SU-DHL-6 (cell line): ENCODE measurements around the gene PLXDC2.

Experiments used
- H2AFZ ChIP-seq: fragments of 200-600 bp; sonication (generic); 2 replicates; pipeline ENCODE4 v1.6.1; 2014; ENCODE audit warnings: low read depth, mild to moderate bottlenecking, moderate library complexity, mixed read lengths, antibody characterized with exemption, low read length; ENCODE audit not compliant: severe bottlenecking
- H3F3A ChIP-seq: fragments of 200-600 bp; shearing (Covaris generic); 2 replicates; pipeline ENCODE4 v1.6.0; 2016; ENCODE audit warnings: antibody characterized with exemption, mild to moderate bottlenecking; ENCODE audit not compliant: insufficient read depth
- H3K27ac ChIP-seq: fragments of 200-600 bp; sonication (generic); 2 replicates; pipeline ENCODE4 v1.5.1; 2016; ENCODE audit warnings: low read depth, mild to moderate bottlenecking, low read length, moderate library complexity, mixed read lengths
- H3K27me3 ChIP-seq: fragments of 200-600 bp; sonication (generic), shearing (Covaris generic); 2 replicates; pipeline ENCODE4 v1.6.0; 2014; ENCODE audit warnings: mild to moderate bottlenecking, low read length
- H3K36me3 ChIP-seq: fragments of 200-600 bp; sonication (generic); 2 replicates; pipeline ENCODE4 v1.6.1; 2014; ENCODE audit warnings: mild to moderate bottlenecking, low read length, mixed read lengths
- H3K4me2 ChIP-seq: fragments of 300-600, 200-600 bp; shearing (Covaris generic), sonication (generic); 2 replicates; pipeline ENCODE4 v1.6.0; 2014; ENCODE audit warnings: low read length, low read depth, mild to moderate bottlenecking; ENCODE audit not compliant: poor library complexity, severe bottlenecking
- H3K4me3 ChIP-seq: fragments of 200-600 bp; sonication (generic); 2 replicates; pipeline ENCODE4 v1.5.1; 2014; ENCODE audit warnings: antibody characterized with exemption, low read length, mild to moderate bottlenecking, mixed read lengths; ENCODE audit not compliant: insufficient read depth, poor library complexity, severe bottlenecking
- H3K79me2 ChIP-seq: fragments of 200-600 bp; sonication (generic); 2 replicates; pipeline ENCODE4 v1.6.1; 2014; ENCODE audit warnings: mild to moderate bottlenecking, low read length, moderate library complexity; ENCODE audit not compliant: insufficient read depth
- H3K9ac ChIP-seq: fragments of 200-600 bp; sonication (generic); 2 replicates; pipeline ENCODE4 v1.7.0; 2014; ENCODE audit warnings: mild to moderate bottlenecking, low read length
- H3K9me2 ChIP-seq: fragments of 200-600 bp; sonication (generic); replicated peaks from 2 replicates; pipeline ENCODE4 v1.6.1; 2014; ENCODE audit warnings: low read length; ENCODE audit not compliant: insufficient read depth
- H3K9me3 ChIP-seq: fragments of 200-600 bp; sonication (generic); 2 replicates; pipeline ENCODE4 v1.6.1; 2014; ENCODE audit warnings: low read length, mixed read lengths; ENCODE audit not compliant: insufficient read depth
- H4K20me1 ChIP-seq: fragments of 200-600 bp; sonication (generic); 2 replicates; pipeline ENCODE4 v1.6.1; 2014; ENCODE audit warnings: low read depth, mild to moderate bottlenecking, antibody characterized with exemption, low read length, moderate library complexity, mixed read lengths
- EZH2phosphoT487 ChIP-seq: fragments of 200-600 bp; sonication (generic), shearing (Covaris generic); conservative IDR thresholded peaks from 2 replicates; pipeline ENCODE4 v1.6.1; 2018; ENCODE audit warnings: mild to moderate bottlenecking, antibody characterized with exemption, low read length, moderate library complexity, mixed read lengths
- TF ChIP-seq, protein P1 (sequence below): fragments of 200-600 bp; sonication (generic); IDR thresholded peaks from one replicate; pipeline ENCODE4 v1.5.1; 2017; ENCODE audit warnings: antibody characterized with exemption, mild to moderate bottlenecking, low read length, moderate library complexity; ENCODE audit not compliant: insufficient read depth, poor library complexity, severe bottlenecking

PLXDC2 gene

DNA sequence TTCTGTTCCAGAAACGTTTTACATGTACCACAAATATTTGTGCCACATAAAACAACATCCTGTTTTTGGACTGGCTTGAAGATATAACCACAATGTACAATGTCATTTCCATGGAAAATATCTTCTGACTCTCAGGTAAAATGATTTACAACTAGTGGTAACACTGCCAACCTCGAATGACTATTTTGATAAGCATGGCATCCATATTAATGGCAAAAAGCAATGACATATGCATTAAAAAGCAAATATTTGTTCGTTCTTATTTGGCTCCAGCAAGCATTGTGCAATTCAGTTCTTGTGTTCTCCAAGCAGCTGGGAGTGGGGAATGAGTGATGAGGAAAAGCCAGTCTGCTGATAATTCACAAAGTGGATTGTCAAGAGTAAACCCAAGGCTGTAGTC, 289.0 kb downstream of the PLXDC2 start:
- no peaks in the 10 kb centered on the region for H3K9me3 ChIP-seq
- no peak overlapping the region for H3K9ac ChIP-seq
- H2AFZ ChIP-seq = no peak overlapping the region
- no peaks in the 10 kb centered on the region for H3K79me2 ChIP-seq
- H3K9me2 ChIP-seq = no peaks in the 10 kb centered on the region
- no peak overlapping the region for H3K4me2 ChIP-seq
- TF ChIP-seq, protein P1, sequence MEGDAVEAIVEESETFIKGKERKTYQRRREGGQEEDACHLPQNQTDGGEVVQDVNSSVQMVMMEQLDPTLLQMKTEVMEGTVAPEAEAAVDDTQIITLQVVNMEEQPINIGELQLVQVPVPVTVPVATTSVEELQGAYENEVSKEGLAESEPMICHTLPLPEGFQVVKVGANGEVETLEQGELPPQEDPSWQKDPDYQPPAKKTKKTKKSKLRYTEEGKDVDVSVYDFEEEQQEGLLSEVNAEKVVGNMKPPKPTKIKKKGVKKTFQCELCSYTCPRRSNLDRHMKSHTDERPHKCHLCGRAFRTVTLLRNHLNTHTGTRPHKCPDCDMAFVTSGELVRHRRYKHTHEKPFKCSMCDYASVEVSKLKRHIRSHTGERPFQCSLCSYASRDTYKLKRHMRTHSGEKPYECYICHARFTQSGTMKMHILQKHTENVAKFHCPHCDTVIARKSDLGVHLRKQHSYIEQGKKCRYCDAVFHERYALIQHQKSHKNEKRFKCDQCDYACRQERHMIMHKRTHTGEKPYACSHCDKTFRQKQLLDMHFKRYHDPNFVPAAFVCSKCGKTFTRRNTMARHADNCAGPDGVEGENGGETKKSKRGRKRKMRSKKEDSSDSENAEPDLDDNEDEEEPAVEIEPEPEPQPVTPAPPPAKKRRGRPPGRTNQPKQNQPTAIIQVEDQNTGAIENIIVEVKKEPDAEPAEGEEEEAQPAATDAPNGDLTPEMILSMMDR = no peak
- no peak for TF ChIP-seq EZH2phosphoT487
- no peaks in the 10 kb centered on the region for H3K36me3 ChIP-seq
- H3K27ac ChIP-seq = no peak overlapping the region
- no peaks in the 10 kb centered on the region for H4K20me1 ChIP-seq
- H3F3A ChIP-seq = no peaks in the 10 kb centered on the region
- no peak overlapping the region for H3K4me3 ChIP-seq
- H3K27me3 ChIP-seq = no peaks in the 10 kb centered on the region

DNA sequence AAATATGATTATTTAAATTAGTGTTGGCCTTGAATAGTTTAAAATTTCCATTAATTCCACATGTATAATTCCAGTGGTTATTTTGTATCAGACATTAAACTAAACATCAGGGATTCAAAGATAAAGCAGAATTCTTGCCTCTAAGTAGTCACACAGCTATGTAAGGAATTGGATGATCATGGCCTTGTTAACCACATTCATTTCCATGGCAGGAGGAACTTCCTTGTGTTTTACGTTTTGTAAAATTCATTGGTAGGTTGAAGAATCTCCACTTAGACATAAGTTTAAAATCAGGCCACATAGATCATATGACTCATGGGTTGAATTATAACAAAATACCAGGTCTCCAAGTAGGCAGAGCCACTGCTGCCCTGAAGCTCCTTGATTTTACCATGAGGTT, 289.7 kb downstream of the PLXDC2 start:
- Histone ChIP-seq H3K27ac (no peak overlapping the region), H3K27me3 (no peaks in the 10 kb centered on the region), H3F3A (no peaks in the 10 kb centered on the region), H3K9me3 (no peaks in the 10 kb centered on the region), H3K36me3 (no peaks in the 10 kb centered on the region), H4K20me1 (no peaks in the 10 kb centered on the region), H3K4me3 (no peak overlapping the region), H3K9me2 (no peaks in the 10 kb centered on the region), H3K9ac (no peak overlapping the region), H2AFZ (no peak overlapping the region), H3K79me2 (no peaks in the 10 kb centered on the region), H3K4me2 (no peak overlapping the region)
- TF ChIP-seq, protein P1 = no peak
- no peak for TF ChIP-seq EZH2phosphoT487

DNA sequence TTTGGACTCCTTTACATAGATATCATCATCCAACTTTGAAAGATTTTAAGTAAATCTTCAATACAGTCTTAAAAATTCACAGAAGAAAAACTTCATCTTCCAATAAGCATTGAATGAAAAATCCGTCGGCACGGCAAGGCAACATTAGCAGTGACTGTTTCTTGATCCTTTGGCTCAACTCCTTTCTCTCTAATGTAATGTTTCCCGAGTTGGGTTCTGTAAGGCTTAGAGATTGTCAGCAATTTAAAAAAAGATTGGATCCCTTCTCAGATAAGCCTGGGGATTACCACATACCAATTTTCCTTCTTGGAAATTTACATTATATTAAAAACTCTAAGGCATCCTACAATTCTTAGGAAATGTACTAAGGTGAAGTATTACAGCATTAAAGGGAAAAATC, 291.8 kb downstream of the PLXDC2 start:
- H3K4me2 ChIP-seq = no peak overlapping the region
- H3K9me3 ChIP-seq = no peaks in the 10 kb centered on the region
- no peaks in the 10 kb centered on the region for H3K27me3 ChIP-seq
- no peak overlapping the region for H3K4me3 ChIP-seq
- H3K9ac ChIP-seq = no peak overlapping the region
- H4K20me1 ChIP-seq = no peaks in the 10 kb centered on the region
- no peak overlapping the region for H2AFZ ChIP-seq
- no peaks in the 10 kb centered on the region for H3K9me2 ChIP-seq
- no peaks in the 10 kb centered on the region for H3K36me3 ChIP-seq
- no peaks in the 10 kb centered on the region for H3K79me2 ChIP-seq
- no peak overlapping the region for H3K27ac ChIP-seq
- TF ChIP-seq, protein P1 = no peak
- TF ChIP-seq EZH2phosphoT487 = no peak
- no peaks in the 10 kb centered on the region for H3F3A ChIP-seq

DNA sequence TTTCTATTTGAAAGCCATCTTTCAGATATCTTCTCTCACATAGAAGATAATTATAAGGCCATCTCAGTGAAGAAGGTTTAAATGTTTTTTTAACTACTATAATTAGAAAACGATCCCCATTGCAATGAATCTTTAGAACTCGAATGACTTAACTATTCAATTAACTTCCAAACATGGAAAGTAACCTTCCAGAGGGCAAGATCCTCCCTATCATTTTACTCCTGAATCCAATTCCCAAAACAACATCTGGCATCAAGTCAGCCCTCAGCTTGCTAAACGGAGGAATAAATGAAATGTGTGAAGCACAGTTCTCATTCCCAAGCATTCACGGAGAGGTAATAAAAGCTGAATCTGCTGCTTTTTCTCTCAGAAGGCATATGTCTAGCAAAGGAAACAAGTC, 293.4 kb downstream of the PLXDC2 start:
- Histone ChIP-seq H3K79me2 (no peaks in the 10 kb centered on the region), H3K9me3 (no peaks in the 10 kb centered on the region), H3K27me3 (no peaks in the 10 kb centered on the region), H3F3A (no peaks in the 10 kb centered on the region), H3K9me2 (no peaks in the 10 kb centered on the region), H3K4me3 (no peak overlapping the region), H3K4me2 (no peak overlapping the region), H3K9ac (no peak overlapping the region), H4K20me1 (no peaks in the 10 kb centered on the region), H2AFZ (no peak overlapping the region), H3K36me3 (no peaks in the 10 kb centered on the region), H3K27ac (no peak overlapping the region)
- TF ChIP-seq, protein P1 = no peak
- TF ChIP-seq EZH2phosphoT487 = no peak
